ENCODE results near the gene SASH1.

DNA sequence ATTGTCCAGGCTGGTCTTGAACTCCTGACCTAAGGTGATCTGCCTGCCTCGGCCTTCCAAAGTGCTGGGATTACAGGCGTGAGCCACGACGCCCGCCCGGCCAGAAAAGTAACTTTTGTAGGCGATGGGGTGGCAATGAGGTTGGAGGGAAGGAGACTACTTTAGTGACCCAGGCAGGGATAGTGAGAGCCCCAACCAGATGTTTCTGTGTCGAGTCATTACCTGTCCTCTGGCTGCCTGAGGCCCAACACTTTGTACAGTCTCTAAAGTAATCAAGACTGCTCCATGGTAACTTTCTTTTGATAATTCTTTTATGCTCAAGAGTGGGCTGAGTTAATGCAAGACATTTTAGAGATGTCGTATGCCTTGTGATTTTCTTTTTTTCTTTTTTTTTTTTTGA lies 6.8 kb downstream of the SASH1 start:
- TF ChIP-seq, protein P1, sequence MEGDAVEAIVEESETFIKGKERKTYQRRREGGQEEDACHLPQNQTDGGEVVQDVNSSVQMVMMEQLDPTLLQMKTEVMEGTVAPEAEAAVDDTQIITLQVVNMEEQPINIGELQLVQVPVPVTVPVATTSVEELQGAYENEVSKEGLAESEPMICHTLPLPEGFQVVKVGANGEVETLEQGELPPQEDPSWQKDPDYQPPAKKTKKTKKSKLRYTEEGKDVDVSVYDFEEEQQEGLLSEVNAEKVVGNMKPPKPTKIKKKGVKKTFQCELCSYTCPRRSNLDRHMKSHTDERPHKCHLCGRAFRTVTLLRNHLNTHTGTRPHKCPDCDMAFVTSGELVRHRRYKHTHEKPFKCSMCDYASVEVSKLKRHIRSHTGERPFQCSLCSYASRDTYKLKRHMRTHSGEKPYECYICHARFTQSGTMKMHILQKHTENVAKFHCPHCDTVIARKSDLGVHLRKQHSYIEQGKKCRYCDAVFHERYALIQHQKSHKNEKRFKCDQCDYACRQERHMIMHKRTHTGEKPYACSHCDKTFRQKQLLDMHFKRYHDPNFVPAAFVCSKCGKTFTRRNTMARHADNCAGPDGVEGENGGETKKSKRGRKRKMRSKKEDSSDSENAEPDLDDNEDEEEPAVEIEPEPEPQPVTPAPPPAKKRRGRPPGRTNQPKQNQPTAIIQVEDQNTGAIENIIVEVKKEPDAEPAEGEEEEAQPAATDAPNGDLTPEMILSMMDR (IDR thresholded peaks at IDR 0.05): no peak
- no peak for TF ChIP-seq POLR2AphosphoS5 (IDR thresholded peaks at IDR 0.05; ENCODE audit: insufficient read depth in 1 of 2, low read depth in 1 of 2)
